ENCODE measurements around the gene SORD. TPM values are rescaled to one million over a fixed set of nuclear protein-coding genes. Genes with fewer than 3 reads are reported as not detected.
"Not testable (repeated sequence)": the region's sequence is repeated elsewhere in the genome, so short reads cannot be mapped to it uniquely, and the experiment has no call there.

SORD gene
- total RNA-seq, 2 donors from 2014 or later, result 9.3 to 18.1 TPM

GRCh38 chr15:44999105-44999504, 23.9 kb upstream of the SORD start:
- WGBS, 2 donors, result 69 to 81% methylated on average over 2 of the region's 2 CpGs
- H3K27ac ChIP-seq, result no peak overlapping the region
- no peak overlapping the region for H3K4me3 ChIP-seq
- TF ChIP-seq CTCF (IDR thresholded peaks at IDR 0.05) (no peak), POLR2A (IDR thresholded peaks at IDR 0.05) (no peak)
- H3K4me1 ChIP-seq, result no peaks in the 10 kb centered on the region
- no peaks in the 10 kb centered on the region for H3K27me3 ChIP-seq
- H3K36me3 ChIP-seq (replicated peaks in 1 of 2; ENCODE audit: insufficient read depth in 1 of 2, low read depth in 2 of 2), result no peaks in the 10 kb centered on the region
- H3K9me3 ChIP-seq, result no peaks in the 10 kb centered on the region
- ATAC-seq, result no peak
- intact Hi-C loops (cut with DNase I), result no loop called here
- DNase-seq, result no peak

GRCh38 chr15:45001180-45001579, 21.8 kb upstream of the SORD start:
- H3K27ac ChIP-seq, result not testable (repeated sequence)
- 7 to 26% methylated on average over 1 of the region's 1 CpG for whole genome bisulfite sequencing, 2 donors

GRCh38 chr15:45003731-45004410, 19.1 kb upstream of the SORD start:
- H3K27ac ChIP-seq; intact Hi-C loops (cut with DNase I); DNase-seq; H3K36me3 ChIP-seq (replicated peaks in 1 of 2; ENCODE audit: insufficient read depth in 1 of 2, low read depth in 2 of 2); H3K4me3 ChIP-seq; H3K27me3 ChIP-seq; ATAC-seq; H3K4me1 ChIP-seq; H3K9me3 ChIP-seq: not testable (repeated sequence)
- 66 to 73% methylated on average over 2 of the region's 2 CpGs for WGBS, 2 donors

More at GRCh38 chr15:45001180-45001579, 21.8 kb upstream of the SORD start:
- ATAC-seq; H3K4me1 ChIP-seq; H3K9me3 ChIP-seq; H3K4me3 ChIP-seq; H3K27me3 ChIP-seq; H3K36me3 ChIP-seq (replicated peaks in 1 of 2; ENCODE audit: insufficient read depth in 1 of 2, low read depth in 2 of 2); intact Hi-C loops (cut with DNase I); DNase-seq: not testable (repeated sequence)

GRCh38 chr15:45004590-45005175, 18.3 kb upstream of the SORD start:
- not testable (repeated sequence) for DNase-seq

GRCh38 chr15:45009046-45009445, 13.9 kb upstream of the SORD start:
- Histone ChIP-seq H3K27me3 (no peaks in the 10 kb centered on the region), H3K4me1 (no peaks in the 10 kb centered on the region), H3K9me3 (no peaks in the 10 kb centered on the region), H3K27ac (no peak overlapping the region), H3K4me3 (no peak overlapping the region), H3K36me3 (replicated peaks in 1 of 2; ENCODE audit: insufficient read depth in 1 of 2, low read depth in 2 of 2) (no peaks in the 10 kb centered on the region)
- TF ChIP-seq POLR2A (IDR thresholded peaks at IDR 0.05), result no peak
- TF ChIP-seq CTCF (IDR thresholded peaks at IDR 0.05), result no peak
- ATAC-seq, result no peak
- WGBS, 2 donors, result 61 to 64% methylated on average over 2 of the region's 2 CpGs
- DNase-seq, result no peak
- intact Hi-C loops (cut with DNase I), result no loop called here

More at GRCh38 chr15:45004590-45005175, 18.3 kb upstream of the SORD start:
- ATAC-seq; H3K27ac ChIP-seq; intact Hi-C loops (cut with DNase I); H3K36me3 ChIP-seq (replicated peaks in 1 of 2; ENCODE audit: insufficient read depth in 1 of 2, low read depth in 2 of 2); H3K27me3 ChIP-seq; H3K4me3 ChIP-seq; H3K9me3 ChIP-seq; H3K4me1 ChIP-seq: not testable (repeated sequence)
- WGBS, 2 donors, result 84 to 87% methylated on average over 4 to 5 of the region's 5 CpGs

GRCh38 chr15:45015114-45015513, 7.9 kb upstream of the SORD start:
- H3K36me3 ChIP-seq (replicated peaks in 1 of 2; ENCODE audit: insufficient read depth in 1 of 2, low read depth in 2 of 2); H3K4me1 ChIP-seq; ATAC-seq; H3K27me3 ChIP-seq; intact Hi-C loops (cut with DNase I); H3K4me3 ChIP-seq; DNase-seq; H3K9me3 ChIP-seq; H3K27ac ChIP-seq: not testable (repeated sequence)
- WGBS, 2 donors, result 85% methylated on average over 1 of the region's 1 CpG

- not testable (repeated sequence) for H3K4me3 ChIP-seq; ATAC-seq; H3K27ac ChIP-seq; H3K9me3 ChIP-seq; DNase-seq; H3K36me3 ChIP-seq (replicated peaks in 1 of 2; ENCODE audit: insufficient read depth in 1 of 2, low read depth in 2 of 2); H3K27me3 ChIP-seq
- WGBS, 2 donors, result 66 to 75% methylated on average over 6 to 9 of the region's 9 CpGs
- intact Hi-C loops (cut with DNase I), result loop anchor here (10.0 kb wide), 1 partner anchor 166 kb away; no protein-coding TSS in a partner anchor
- H3K4me1 ChIP-seq, result peaks cover 33% of the 10 kb centered on the region
Observed at GRCh38 chr15:45020222-45020900, 2.6 kb upstream of the SORD start.

- DNase-seq; H3K4me3 ChIP-seq; H3K27ac ChIP-seq; H3K36me3 ChIP-seq (replicated peaks in 1 of 2; ENCODE audit: insufficient read depth in 1 of 2, low read depth in 2 of 2); H3K27me3 ChIP-seq; H3K9me3 ChIP-seq; ATAC-seq: not testable (repeated sequence)
- intact Hi-C loops (cut with DNase I), result loop anchor here (10.0 kb wide), 1 partner anchor 166 kb away; no protein-coding TSS in a partner anchor
- 90 to 92% methylated on average over 8 to 9 of the region's 9 CpGs for WGBS, 2 donors
- H3K4me1 ChIP-seq, result peaks cover 33% of the 10 kb centered on the region
Observed at GRCh38 chr15:45020901-45021259, 2.1 kb upstream of the SORD start.

Data from body of pancreas (tissue), 4 donors.